Bronchial epithelial cell (primary cell): ENCODE results near the gene MUC20. TPM values are rescaled to one million over a fixed set of nuclear protein-coding genes. Genes with fewer than 3 reads are reported as not detected.
A peak's percentile ranks its signal among the peaks of the same experiment; 100 is the strongest.
"Not testable (repeated sequence)": the region's sequence is repeated elsewhere in the genome, so short reads cannot be mapped to it uniquely, and the experiment has no call there.

ENCODE experiments used
- DNase-seq: peaks from one replicate; pipeline ENCODE4 v3.0.0-alpha.2; 2010; ENCODE audit warnings: low read depth
- FAIRE-seq: peaks from 2 replicates; lab custom pipeline; 2011; peaks lifted over from hg19 to GRCh38; lab: Jason Lieb, UNC
- H3K27me3 ChIP-seq: 2 replicates; pipeline ENCODE4 v1.5.1; 2011; ENCODE audit warnings: low read length; ENCODE audit not compliant: control insufficient read depth, insufficient read depth
- H3K36me3 ChIP-seq: 2 replicates; pipeline ENCODE4 v1.5.1; 2011; ENCODE audit warnings: low read length; ENCODE audit not compliant: control insufficient read depth, insufficient read depth
- H3K4me3 ChIP-seq: 2 replicates; pipeline ENCODE4 v1.5.1; 2011; ENCODE audit warnings: mild to moderate bottlenecking, low read depth, low read length, control low read depth
- total RNA-seq: library from RNA; depleted of rRNA; stranded (reverse); fragments of >200 nt; gene quantifications from 2 replicates; pipeline ENCODE4 v1.2.1, GENCODE V29; 2014
- TF ChIP-seq, protein P1 (sequence below): IDR thresholded peaks from 2 replicates; pipeline ENCODE4 v1.5.1; 2011; ENCODE audit warnings: mild to moderate bottlenecking, moderate library complexity, low read length, control low read depth, inconsistent platforms; ENCODE audit not compliant: insufficient read depth, severe bottlenecking

The MUC20 gene
- total RNA-seq, 1 donor from 2014 or later = 1.6 TPM

DNA sequence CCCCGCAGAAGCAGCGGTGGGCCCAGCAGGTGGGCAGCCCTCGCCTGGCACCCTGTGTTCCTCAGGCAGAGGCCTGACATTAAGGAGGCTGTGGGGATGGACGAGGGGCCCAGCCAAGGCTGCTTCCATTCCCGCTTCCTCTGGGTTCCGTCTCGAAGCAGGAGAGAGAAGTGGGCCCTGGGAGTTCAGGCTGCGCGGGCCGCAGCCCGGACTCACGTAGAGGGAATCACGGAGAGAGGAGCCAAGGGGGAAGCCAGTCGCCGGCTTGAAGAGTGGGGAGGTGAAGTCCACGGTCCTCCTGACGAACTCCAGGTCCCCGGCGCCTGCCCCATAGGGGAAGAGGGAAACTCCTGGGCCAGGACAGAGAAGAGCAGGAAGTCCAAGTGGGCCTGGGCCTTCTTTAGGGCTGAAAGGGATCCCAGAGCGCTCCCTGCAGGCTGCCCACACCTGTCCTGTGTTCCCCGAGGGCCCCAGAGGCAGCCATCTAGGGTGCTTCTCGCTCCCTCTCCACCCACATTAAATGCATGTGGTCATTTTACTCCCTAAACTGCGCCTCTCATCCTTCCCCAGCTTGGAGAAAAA, 53.3 kb downstream of the MUC20 start:
- FAIRE-seq = no peak
- Histone ChIP-seq H3K27me3 (no peaks in the 10 kb centered on the region), H3K36me3 (no peaks in the 10 kb centered on the region), H3K4me3 (no peak overlapping the region)
- TF ChIP-seq, protein P1, sequence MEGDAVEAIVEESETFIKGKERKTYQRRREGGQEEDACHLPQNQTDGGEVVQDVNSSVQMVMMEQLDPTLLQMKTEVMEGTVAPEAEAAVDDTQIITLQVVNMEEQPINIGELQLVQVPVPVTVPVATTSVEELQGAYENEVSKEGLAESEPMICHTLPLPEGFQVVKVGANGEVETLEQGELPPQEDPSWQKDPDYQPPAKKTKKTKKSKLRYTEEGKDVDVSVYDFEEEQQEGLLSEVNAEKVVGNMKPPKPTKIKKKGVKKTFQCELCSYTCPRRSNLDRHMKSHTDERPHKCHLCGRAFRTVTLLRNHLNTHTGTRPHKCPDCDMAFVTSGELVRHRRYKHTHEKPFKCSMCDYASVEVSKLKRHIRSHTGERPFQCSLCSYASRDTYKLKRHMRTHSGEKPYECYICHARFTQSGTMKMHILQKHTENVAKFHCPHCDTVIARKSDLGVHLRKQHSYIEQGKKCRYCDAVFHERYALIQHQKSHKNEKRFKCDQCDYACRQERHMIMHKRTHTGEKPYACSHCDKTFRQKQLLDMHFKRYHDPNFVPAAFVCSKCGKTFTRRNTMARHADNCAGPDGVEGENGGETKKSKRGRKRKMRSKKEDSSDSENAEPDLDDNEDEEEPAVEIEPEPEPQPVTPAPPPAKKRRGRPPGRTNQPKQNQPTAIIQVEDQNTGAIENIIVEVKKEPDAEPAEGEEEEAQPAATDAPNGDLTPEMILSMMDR = no peak
- DNase-seq = no peak

- Histone ChIP-seq H3K27me3 (no peaks in the 10 kb centered on the region), H3K4me3 (no peak overlapping the region), H3K36me3 (no peaks in the 10 kb centered on the region)
- FAIRE-seq (no peak), DNase-seq (no peak)
- TF ChIP-seq, protein P1 = peak; percentile 32
These were observed 54.1 kb downstream of the MUC20 start for GRCh38 chr3:195774917-195775316.

DNA sequence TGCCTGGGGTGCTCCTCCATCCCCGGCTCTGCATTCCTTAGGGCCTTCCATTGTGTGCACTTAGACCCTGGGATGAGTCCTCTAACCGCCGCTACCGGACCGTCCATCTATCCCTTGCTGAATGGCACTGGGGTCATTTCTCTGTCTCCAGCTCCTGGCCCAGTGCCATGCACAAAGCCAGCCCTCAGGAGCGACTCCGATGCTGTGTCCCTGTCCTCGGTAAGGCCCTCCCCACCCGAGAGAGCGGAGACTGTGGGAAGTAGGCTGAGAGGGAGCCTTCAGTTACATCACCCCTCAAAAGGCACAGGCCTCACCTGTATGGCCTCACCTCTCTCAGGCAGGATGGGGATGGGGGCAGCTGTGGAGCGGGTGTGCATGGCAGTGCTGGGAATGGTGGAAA, 57.2 kb downstream of the MUC20 start:
- no peak for DNase-seq
- no peak overlapping the region for H3K4me3 ChIP-seq
- no peak for FAIRE-seq
- TF ChIP-seq, protein P1 = no peak
- no peaks in the 10 kb centered on the region for H3K27me3 ChIP-seq
- no peaks in the 10 kb centered on the region for H3K36me3 ChIP-seq

DNA sequence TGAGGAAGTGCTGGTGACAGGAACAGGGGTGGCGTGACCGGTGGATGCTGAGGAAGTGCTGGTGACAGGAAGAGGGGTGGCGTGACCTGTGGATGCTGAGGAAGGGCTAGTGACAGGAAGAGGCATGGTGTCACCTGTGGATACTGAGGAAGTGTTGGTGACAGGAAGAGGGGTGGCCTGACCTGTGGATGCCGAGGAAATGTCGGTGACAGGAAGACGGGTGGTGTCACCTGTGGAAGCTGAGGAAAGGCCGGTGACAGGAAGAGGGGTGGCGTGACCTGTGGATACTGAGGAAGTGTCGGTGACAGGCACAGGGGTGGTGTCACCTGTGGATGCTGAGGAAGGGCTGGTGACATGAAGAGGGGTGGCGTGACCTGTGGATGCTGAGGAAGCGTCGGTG, 60.5 kb downstream of the MUC20 start:
- not testable (repeated sequence) for H3K4me3 ChIP-seq, H3K27me3 ChIP-seq, H3K36me3 ChIP-seq, DNase-seq, FAIRE-seq

Other genes with a start within 250 kb of the MUC20 start
- gene PPP1R2, start 177.7 kb upstream of the MUC20 start, total RNA-seq = 57.9 and 120 TPM in 2 replicates
- gene APOD, start 137.0 kb upstream of the MUC20 start, total RNA-seq = 0.77 and 3.9 TPM in 2 replicates
- gene MUC4, start 91.0 kb downstream of the MUC20 start, total RNA-seq = 0.26 and 1.0 TPM in 2 replicates
- 6.3 and 6.8 TPM in 2 replicates for gene TNK2, start 187.6 kb downstream of the MUC20 start, total RNA-seq